ENCODE measurements around the gene NKTR. TPM values are rescaled to one million over a fixed set of nuclear protein-coding genes. Genes with fewer than 3 reads are reported as not detected.

NKTR gene
- total and polyA plus RNA-seq, 2 experiments from 2014 or later: 26.0 to 32.6 TPM

DNA sequence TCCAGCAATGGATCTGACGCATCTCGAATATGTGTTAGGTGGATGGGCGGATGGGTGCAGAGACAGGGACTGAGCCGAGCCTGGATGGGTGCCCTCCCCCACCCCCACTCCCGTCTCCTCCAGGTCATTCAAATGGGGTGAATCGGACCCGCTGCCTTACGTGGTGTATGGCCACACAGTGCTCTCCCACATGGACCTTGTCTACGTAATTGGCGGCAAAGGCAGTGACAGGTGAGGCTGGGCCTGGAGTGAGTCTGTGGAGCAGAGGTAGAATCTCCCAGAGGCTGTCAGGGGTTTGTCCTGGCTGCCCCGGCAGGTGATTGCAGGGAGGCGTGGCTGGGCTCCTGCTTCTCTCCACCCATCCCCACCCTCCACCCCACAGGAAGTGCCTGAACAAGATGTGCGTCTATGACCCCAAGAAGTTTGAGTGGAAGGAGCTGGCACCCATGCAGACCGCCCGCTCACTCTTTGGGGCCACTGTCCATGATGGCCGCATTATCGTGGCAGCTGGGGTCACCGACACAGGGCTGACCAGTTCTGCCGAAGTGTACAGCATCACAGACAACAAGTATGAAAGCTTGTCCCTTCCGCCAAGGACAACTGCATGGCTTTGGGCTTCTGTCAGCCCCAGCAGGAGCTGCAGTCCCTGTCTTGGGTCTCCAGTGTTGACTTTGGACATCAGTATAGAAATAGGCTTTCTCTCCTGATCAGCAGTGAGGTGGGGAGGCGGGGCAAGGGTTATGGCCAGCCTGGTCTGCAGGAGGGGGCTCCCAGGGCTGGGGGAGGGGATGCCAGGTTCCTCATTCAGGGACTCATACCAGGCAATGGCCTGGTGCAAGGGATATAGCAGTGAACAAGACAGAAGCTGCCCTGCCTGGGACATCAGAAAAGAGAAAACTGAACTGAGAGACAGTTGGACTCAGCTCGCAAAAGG is 88.3 kb downstream of the NKTR start:
- Histone ChIP-seq H4K20me1 (ENCODE audit: insufficient read depth) (no peaks in the 10 kb centered on the region), H3K27me3 (replicated peaks; ENCODE audit: insufficient read depth) (no peaks in the 10 kb centered on the region), H3K79me2 (ENCODE audit: insufficient read depth) (no peaks in the 10 kb centered on the region), H3K4me2 (ENCODE audit: unreplicated experiment) (no peak overlapping the region), H2AFZ (no peak overlapping the region), H3K4me1 (ENCODE audit: insufficient read depth) (peaks cover 5% of the 10 kb centered on the region), H3K9me2 (ENCODE audit: insufficient read depth) (no peaks in the 10 kb centered on the region), H3K4me3 (no peak overlapping the region), H3K36me3 (ENCODE audit: low read depth) (no peaks in the 10 kb centered on the region), H3F3A (ENCODE audit: insufficient read depth) (no peaks in the 10 kb centered on the region), H3K9ac (no peak overlapping the region), H3K9me3 (ENCODE audit: low read depth) (no peaks in the 10 kb centered on the region), H3K27ac (no peak overlapping the region)
- no peak for DNase-seq
- 86 to 87% methylated on average over 22 of the region's 22 CpGs for WGBS, 2 experiments (ENCODE audit: low coverage in 1 of 2, low lambda C conversion rate in 2 of 2, missing lambda C conversion rate in 2 of 2)
- in situ Hi-C loops (cut with MboI): no loop called here
- TF ChIP-seq EZH2phosphoT487 (IDR thresholded peaks at IDR 0.05; ENCODE audit: insufficient read depth, low read depth) (no peak), EZH2 (IDR thresholded peaks at IDR 0.05; ENCODE audit: insufficient read depth, poor library complexity, severe bottlenecking) (no peak)

DNA sequence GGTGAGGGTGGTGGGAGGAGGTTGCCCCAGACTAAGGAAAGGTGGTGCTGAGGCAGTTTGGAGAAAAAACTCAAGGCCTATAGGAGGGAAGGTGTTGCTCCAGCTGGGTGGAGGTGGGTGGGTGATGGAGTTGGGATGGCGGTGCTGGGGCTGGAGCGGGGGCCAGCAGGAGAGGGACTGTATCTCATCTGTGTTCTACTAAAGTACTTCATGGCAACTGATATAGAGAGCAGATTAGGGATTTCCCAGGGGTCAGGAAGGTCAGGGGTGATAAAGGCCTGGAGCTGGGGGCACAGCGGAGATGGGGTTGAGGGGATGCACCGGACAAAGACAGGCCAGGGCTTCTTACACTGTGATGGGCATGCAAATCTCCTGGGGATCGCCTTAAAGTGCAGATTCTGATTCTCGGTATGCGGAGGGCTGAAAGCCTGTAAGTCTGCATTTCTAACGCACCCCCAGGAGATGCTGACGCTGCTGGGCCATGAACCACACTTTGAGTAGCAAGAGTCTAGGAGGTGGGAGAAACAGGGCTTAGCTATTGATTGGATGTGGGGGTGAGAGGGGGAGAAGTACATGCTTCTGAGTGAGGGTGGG is 89.0 kb downstream of the NKTR start:
- Histone ChIP-seq H3K9me3 (ENCODE audit: low read depth) (no peaks in the 10 kb centered on the region), H3K9me2 (ENCODE audit: insufficient read depth) (no peaks in the 10 kb centered on the region), H3K27ac (no peak overlapping the region), H2AFZ (no peak overlapping the region), H3K9ac (no peak overlapping the region), H3K27me3 (replicated peaks; ENCODE audit: insufficient read depth) (no peaks in the 10 kb centered on the region), H3K4me3 (no peak overlapping the region), H3K4me1 (ENCODE audit: insufficient read depth) (peaks cover 1% of the 10 kb centered on the region), H3K79me2 (ENCODE audit: insufficient read depth) (no peaks in the 10 kb centered on the region), H3K36me3 (ENCODE audit: low read depth) (no peaks in the 10 kb centered on the region), H4K20me1 (ENCODE audit: insufficient read depth) (no peaks in the 10 kb centered on the region), H3F3A (ENCODE audit: insufficient read depth) (no peaks in the 10 kb centered on the region), H3K4me2 (ENCODE audit: unreplicated experiment) (no peak overlapping the region)
- DNase-seq: no peak
- in situ Hi-C loops (cut with MboI): no loop called here
- TF ChIP-seq EZH2phosphoT487 (IDR thresholded peaks at IDR 0.05; ENCODE audit: insufficient read depth, low read depth): no peak
- TF ChIP-seq EZH2 (IDR thresholded peaks at IDR 0.05; ENCODE audit: insufficient read depth, poor library complexity, severe bottlenecking): no peak
- WGBS, 2 experiments (ENCODE audit: low coverage in 1 of 2, low lambda C conversion rate in 2 of 2, missing lambda C conversion rate in 2 of 2): 84 to 85% methylated on average over 8 to 9 of the region's 9 CpGs

DNA sequence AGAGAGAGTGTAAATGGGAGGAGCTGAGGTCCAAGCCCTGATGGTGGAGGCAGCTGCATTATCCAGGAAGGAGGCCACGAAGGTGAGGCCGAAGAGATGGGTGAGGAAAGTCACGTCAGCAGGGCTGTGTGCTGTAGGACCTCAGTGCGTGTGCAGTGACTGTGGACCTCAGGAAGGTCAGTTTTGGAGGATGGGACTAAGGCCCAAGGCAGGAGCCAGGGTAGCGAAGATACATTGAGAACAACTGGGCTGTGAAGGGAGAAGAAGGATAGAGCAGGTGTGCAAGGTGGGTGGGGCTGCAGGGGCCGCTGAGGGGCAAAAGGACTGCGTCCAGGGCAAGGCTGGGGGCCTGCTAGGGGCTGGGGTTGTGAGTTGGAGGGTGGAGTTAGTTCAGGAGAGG is 89.7 kb downstream of the NKTR start:
- Histone ChIP-seq H4K20me1 (ENCODE audit: insufficient read depth) (no peaks in the 10 kb centered on the region), H3K4me1 (ENCODE audit: insufficient read depth) (no peaks in the 10 kb centered on the region), H3K27ac (no peak overlapping the region), H3K79me2 (ENCODE audit: insufficient read depth) (no peaks in the 10 kb centered on the region), H3K9me2 (ENCODE audit: insufficient read depth) (no peaks in the 10 kb centered on the region), H3F3A (ENCODE audit: insufficient read depth) (no peaks in the 10 kb centered on the region), H3K4me2 (ENCODE audit: unreplicated experiment) (no peak overlapping the region), H3K4me3 (no peak overlapping the region), H3K9me3 (ENCODE audit: low read depth) (no peaks in the 10 kb centered on the region), H3K27me3 (replicated peaks; ENCODE audit: insufficient read depth) (no peaks in the 10 kb centered on the region), H3K36me3 (ENCODE audit: low read depth) (no peaks in the 10 kb centered on the region), H3K9ac (no peak overlapping the region), H2AFZ (no peak overlapping the region)
- TF ChIP-seq EZH2 (IDR thresholded peaks at IDR 0.05; ENCODE audit: insufficient read depth, poor library complexity, severe bottlenecking) (no peak), EZH2phosphoT487 (IDR thresholded peaks at IDR 0.05; ENCODE audit: insufficient read depth, low read depth) (no peak)
- DNase-seq: no peak
- whole genome bisulfite sequencing, 2 experiments (ENCODE audit: low coverage in 1 of 2, low lambda C conversion rate in 2 of 2, missing lambda C conversion rate in 2 of 2): 67 to 69% methylated on average over 7 of the region's 7 CpGs
- in situ Hi-C loops (cut with MboI): no loop called here

DNA sequence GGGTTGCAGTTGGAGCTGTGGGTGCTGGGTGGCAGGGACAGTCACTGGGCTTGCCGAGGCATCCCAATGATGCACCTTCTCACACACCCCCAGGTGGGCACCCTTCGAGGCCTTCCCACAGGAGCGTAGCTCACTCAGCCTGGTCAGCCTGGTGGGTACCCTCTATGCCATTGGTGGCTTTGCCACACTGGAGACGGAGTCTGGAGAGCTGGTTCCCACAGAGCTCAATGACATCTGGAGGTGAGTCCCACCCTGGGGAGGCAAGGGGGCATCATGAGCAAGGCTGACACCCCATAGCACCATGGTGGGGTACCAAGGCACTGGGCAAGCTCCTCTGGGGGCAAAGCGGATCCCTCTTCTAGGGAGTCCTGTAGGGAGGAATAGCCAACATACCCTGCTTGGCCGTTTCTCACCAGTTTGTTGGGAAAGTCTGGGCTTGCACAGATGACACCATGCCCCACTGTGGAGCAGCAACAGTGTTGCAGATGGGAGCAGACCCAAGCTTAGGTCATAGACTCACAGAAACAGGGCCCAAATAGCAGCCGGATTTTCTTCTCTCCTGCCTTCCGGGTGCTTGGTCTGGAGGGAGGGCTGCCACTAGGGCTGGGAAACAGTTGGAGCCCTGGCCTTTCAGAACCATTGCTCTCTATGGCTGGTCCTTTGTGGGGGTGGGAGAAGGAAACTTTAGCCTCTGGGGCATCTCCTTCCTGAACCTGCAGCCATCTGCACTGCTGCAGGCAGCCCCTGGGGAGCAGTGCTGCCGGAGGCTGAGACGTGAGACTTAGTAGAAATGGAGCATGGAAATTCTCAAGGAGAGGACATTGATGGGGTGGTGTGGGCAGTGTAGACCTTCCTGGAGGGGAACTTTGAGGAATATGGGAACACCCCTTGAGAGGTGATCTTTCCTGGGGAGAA is 90.5 kb downstream of the NKTR start:
- Histone ChIP-seq H3K4me3 (no peak overlapping the region), H4K20me1 (ENCODE audit: insufficient read depth) (no peaks in the 10 kb centered on the region), H3K36me3 (ENCODE audit: low read depth) (no peaks in the 10 kb centered on the region), H3K4me1 (ENCODE audit: insufficient read depth) (no peaks in the 10 kb centered on the region), H3K79me2 (ENCODE audit: insufficient read depth) (no peaks in the 10 kb centered on the region), H3K9ac (no peak overlapping the region), H3K9me3 (ENCODE audit: low read depth) (no peaks in the 10 kb centered on the region), H3K27me3 (replicated peaks; ENCODE audit: insufficient read depth) (no peaks in the 10 kb centered on the region), H3F3A (ENCODE audit: insufficient read depth) (no peaks in the 10 kb centered on the region), H2AFZ (no peak overlapping the region), H3K9me2 (ENCODE audit: insufficient read depth) (no peaks in the 10 kb centered on the region), H3K27ac (no peak overlapping the region), H3K4me2 (ENCODE audit: unreplicated experiment) (no peak overlapping the region)
- peak; percentile 37 for DNase-seq
- WGBS, 2 experiments (ENCODE audit: low coverage in 1 of 2, low lambda C conversion rate in 2 of 2, missing lambda C conversion rate in 2 of 2): 44 to 47% methylated on average over 10 of the region's 10 CpGs
- in situ Hi-C loops (cut with MboI): no loop called here
- TF ChIP-seq EZH2 (IDR thresholded peaks at IDR 0.05; ENCODE audit: insufficient read depth, poor library complexity, severe bottlenecking) (no peak), EZH2phosphoT487 (IDR thresholded peaks at IDR 0.05; ENCODE audit: insufficient read depth, low read depth) (no peak)

Measured in GM23248 (cell line).